NOMO-1 treated with dmso at 0.1 percent for 144 hours (cell line): Measurements from ENCODE around the gene ALG14.
"Not testable (repeated sequence)": the region's sequence is repeated elsewhere in the genome, so short reads cannot be mapped to it uniquely, and the experiment has no call there.

Experiments
- DNase-seq: peaks from one replicate; lab custom pipeline; 2025; ENCODE audit not compliant: unreplicated experiment; lab: John Stamatoyannopoulos, UW

Gene ALG14

GRCh38 chr1:95043141-95043980 is 29.4 kb downstream of the ALG14 start:
- peak; percentile 51 for DNase-seq

DNA sequence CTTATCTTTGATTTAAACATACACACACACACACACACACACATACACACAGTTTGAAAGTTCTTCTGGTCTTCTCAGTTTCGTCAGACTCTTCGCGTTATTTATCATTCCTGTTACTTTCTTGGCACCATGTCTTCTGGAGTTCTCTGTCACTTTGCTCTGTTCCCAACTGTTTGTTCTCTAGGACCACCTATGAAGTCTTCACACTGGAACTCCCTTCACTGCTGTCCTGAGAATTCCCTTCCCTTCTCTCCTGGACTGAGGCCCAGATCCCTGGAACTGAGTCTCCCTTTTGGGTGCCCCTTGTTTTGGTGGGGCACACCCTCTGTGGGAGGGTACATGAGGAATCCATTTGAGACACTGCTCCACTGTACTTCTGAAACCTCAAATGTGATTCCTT is 30.5 kb downstream of the ALG14 start:
- no peak for DNase-seq

- DNase-seq: no peak
These were observed 31.1 kb downstream of the ALG14 start for GRCh38 chr1:95041491-95042165.

- no peak for DNase-seq
These were observed 32.7 kb downstream of the ALG14 start for GRCh38 chr1:95040032-95040525.

DNA sequence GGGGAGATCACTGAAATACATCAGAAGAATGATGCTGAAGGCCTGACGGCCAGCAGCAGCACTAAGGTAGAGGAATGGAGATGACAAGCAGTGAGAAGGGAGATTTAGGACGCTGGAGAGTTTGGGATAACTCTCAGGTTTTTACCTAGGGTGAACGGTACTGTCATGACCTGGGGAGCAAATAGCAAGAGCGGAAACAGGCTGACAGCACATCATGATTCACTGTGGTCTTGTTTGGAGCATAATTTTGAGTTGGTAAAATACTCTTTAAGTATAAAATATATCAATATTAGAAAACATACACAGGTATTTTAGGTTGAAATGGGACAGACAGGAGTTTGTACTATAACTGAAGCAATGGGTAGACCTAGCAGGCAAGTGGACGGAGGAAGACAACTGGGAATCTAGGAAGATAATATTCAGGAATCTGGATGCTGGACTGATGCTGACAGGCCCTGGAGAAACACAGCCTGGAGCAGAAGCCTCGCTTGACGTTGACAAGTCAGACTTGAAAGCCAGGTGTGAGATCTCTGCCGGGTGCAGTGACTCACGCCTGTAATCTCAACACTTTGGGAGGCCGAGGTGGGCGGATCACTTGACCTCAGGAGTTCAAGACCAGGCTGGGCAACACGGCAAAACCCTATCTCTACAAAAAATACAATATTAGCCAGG is 33.3 kb downstream of the ALG14 start:
- DNase-seq: no peak

GRCh38 chr1:95035536-95035935 is 37.2 kb downstream of the ALG14 start:
- no peak for DNase-seq

GRCh38 chr1:95034506-95034905 is 38.2 kb downstream of the ALG14 start:
- no peak for DNase-seq

DNA sequence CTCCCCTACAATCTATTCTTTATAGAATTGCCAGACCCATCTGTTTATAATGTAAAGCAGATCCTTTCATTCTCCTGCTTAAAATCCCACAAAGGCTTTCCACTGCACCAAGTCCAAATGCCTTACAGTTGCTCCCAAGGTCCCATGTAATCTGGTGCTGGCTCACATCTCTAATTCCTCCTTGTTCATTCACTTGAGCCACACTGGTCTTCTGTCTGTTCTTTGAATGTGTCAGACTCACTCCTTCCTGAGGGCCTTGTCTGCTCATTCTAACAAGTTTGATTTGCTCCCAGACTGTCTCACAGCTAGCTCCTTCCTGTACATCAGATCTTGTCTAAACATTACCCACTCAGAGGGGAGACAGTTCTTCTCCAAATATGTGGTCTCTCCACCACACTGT is 38.9 kb downstream of the ALG14 start:
- DNase-seq: no peak

GRCh38 chr1:95029532-95029931 is 43.2 kb downstream of the ALG14 start:
- DNase-seq: no peak

DNA sequence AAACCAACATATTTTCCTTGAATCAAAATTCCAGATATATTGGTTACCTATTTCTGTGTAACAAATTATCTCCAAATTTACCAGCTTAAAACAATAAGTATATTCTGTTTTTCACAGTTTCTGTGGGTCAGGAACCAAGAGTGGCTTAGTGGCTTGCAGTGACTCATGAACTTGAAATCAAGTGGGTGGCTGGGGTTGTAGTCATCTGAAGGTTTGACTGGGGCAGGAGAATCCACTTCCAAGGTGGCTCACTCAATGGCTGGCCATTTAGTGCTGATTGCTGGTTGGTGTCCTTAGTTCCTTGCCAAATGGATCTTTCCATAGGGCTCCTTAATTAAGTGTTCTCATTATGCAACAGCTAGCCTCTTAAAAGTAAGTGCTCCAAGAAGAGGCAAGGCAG is 43.8 kb downstream of the ALG14 start:
- DNase-seq: no peak

DNA sequence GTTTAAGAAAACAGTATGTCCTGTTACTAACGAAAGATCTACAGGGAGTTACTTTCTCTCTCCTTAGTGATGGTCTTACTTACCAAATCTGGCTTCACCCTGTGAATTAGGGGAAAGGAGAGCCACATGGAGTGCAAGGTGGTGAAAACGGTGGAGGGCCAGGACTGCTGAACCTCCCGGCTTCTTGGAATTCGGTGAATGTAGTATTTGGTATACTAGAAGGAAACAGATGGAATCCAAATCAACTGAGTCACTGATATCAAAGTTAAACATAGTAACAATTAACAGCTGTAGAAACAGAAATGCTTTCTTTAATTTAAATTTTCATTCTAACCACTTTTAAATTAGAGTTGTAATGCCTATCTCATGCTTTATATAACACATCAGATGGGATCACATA is 45.7 kb downstream of the ALG14 start:
- no peak for DNase-seq

DNA sequence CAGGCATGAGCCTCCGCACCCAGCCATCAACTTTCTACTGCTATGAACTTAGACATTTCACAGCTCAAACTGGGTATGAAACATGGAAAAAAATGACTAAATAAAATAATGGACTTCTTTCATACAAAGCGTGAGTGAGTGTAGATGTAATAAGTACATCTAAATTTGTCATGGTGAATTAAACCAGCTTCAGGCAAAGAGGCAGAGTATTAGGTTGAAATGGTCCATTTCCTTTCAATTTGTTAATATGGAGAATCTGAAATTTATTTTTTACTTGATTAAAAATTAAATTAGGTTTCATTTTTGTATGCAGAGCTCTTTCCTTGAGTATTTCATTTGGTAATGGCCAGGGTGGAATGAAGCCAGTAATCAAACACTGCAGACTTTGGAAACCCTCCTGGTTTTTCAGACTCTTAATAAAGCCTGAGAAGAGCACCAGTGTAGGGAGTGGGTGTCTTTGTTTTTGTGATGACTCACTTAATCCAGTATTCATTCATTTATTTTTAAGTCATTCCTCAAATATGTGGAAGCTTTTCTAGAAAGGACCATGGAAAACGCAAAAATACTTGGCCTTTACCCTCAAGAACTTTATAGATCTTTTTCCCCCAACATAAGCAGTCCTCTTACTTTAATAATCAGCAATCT is 49.2 kb downstream of the ALG14 start:
- no peak for DNase-seq

DNA sequence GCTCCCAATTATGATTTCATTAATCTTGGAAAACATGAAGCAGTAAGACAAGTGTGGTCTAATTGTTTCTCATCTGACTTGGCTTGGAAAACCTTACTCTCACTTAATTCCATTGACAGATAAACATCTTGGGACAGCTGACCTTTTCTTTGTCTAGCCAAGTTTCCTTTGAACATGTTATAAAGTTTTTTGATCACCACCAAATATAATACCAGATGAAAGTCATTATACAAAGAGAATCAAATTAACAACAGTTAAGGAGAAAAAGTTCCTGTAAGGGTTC is 50.2 kb downstream of the ALG14 start:
- DNase-seq: no peak

DNA sequence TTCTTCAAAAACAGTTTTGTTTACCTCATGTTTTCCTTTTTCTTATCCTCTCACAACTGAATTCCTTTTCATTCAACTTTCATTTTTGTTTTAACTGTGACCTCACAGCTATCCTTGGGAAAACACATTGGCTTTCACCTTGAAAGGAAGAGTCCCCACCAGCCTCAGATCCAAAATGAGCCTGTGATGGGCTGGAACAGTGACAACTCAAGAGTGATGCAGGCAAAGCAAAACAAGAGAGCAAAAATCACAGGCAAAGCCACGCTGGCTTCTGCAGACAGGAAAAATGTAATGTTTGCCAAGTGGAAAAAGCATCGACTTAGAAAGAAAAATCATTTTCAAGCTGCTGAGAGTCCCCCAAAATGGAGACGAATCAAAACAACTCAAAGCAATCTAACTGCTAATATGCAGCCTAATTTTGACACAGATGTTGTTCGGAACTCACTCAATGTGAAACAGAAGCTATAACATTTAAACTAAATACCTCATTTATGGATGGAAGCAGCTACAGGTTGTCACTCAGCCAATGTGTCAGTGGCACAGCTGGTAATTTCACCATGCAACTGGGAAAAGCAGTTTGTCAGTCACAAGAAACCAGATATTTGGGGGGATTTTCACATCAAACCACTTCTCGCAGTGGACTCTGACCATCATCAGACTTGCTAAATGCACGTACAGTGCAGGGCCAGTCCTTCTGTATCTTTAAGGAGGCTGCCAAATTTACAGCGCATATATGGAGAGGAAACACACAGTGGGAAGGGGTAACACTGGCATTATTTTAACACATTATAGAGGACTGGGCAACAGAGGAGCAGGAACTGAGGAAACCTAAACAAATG is 50.7 kb downstream of the ALG14 start:
- DNase-seq: no peak

GRCh38 chr1:95021119-95021518 is 51.6 kb downstream of the ALG14 start:
- no peak for DNase-seq

- DNase-seq: not testable (repeated sequence)
These were observed 53.3 kb downstream of the ALG14 start for GRCh38 chr1:95019466-95019865.

- no peak for DNase-seq
These were observed 54.0 kb downstream of the ALG14 start for GRCh38 chr1:95018602-95019369.

GRCh38 chr1:95017775-95018174 is 55.0 kb downstream of the ALG14 start:
- DNase-seq: no peak

DNA sequence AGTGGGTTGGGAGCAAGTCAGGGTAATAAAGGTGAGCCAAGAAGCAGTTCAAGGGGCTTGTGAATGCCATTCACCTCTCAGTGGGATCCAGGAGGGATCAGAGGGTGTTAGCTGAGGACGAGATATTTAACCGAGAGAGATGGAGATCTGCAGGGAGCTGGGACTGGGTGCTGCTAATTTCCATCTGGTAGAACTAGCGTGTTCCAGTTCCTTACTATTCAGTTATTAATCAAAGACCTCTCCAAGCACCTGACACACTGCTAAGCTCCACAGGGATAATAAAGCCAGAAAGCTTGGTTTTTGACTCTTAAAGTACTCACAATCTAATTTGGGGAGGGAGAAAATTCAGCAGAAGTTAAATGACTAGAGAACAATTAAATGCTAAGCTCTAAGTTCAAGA is 57.7 kb downstream of the ALG14 start:
- DNase-seq: no peak
